ENCODE data around the gene LENG9. TPM values are rescaled to one million over a fixed set of nuclear protein-coding genes. Genes with fewer than 3 reads are reported as not detected.

LENG9 gene
- total and polyA plus RNA-seq, 2 of the 13 experiments (the other 11 are each of a cell fraction or from before 2014, with no cell fraction given): 0.75 to 2.9 TPM

DNA sequence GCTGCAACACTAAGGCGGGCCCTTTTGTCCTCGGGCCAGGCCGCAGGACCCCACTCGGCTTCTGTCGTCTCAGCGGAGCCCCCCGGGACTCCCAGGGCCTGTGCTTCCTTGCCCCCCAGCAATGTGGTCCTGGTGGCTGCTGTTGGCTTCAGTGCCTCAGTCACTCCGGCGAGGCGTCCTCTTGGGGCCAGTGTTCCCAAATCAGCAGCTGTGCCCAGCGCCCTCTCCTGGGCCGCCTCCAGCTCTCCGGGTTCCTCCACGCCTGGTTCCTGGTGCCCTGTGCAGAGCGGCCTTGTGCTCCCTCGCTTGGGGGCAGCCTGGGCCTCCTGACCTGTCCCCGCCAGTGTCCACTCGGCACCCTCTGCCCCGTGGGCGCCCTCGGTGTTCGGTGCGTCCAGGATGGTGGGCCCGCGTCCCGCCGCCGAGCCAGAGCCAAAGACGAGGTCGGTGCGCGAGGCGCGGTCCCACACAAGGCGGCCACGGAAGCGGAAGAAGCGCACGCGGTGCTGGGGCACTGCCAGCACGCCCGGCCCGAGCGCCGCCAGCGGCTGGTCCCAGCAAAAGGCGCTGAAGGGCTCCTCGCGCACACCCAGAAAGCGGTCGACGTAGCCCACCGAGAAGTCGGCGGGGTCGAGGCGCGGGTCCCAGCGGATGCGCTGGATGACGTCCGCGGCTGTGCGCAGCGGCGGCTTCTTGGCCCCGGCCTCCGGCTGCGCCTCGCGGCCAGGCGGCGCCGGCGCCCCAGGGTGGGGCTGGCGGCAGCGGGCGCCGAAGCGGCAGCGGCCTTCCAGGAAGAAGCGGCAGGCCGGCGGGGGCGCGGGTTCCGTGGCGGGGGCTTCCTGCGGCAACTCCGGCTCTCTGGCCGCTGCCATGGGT is 685 bp downstream of the LENG9 start (continued):
- TF ChIP-seq TFE3 (CRISPR knock-in tag; IDR thresholded peaks at IDR 0.05) (no peak), ZNF343 (CRISPR knock-in tag; IDR thresholded peaks at IDR 0.05) (no peak), ZNF597 (CRISPR knock-in tag; IDR thresholded peaks at IDR 0.05) (0 out of 2 replicates have a peak, but pooled peaks have one; percentile 75), CREM (IDR thresholded peaks at IDR 0.05) (no peak), CREM (CRISPR knock-in tag; IDR thresholded peaks at IDR 0.05) (no peak), MYNN (CRISPR knock-in tag; IDR thresholded peaks at IDR 0.05; ENCODE audit: low read depth) (no peak), ZSCAN31 (CRISPR knock-in tag; IDR thresholded peaks at IDR 0.05; ENCODE audit: low read depth) (peak; percentile 64), ZNF850 (CRISPR knock-in tag; conservative IDR thresholded peaks at IDR 0.05) (no peak), ZNF557 (CRISPR knock-in tag; IDR thresholded peaks at IDR 0.05) (no peak), ATF7-NPFF (CRISPR knock-in tag; IDR thresholded peaks at IDR 0.05; ENCODE audit: low read depth) (peak; percentile 92), POLR2A (IDR thresholded peaks at IDR 0.05; ENCODE audit: insufficient read depth in 1 of 2, low read depth in 2 of 2, low read length in 2 of 2) (peak in 1 of 2 experiments; percentile 47; a peak in 1 of 4 replicates), ESRRA (CRISPR knock-in tag; IDR thresholded peaks at IDR 0.05; ENCODE audit: low read depth) (no peak), ZNF724P (CRISPR knock-in tag; IDR thresholded peaks at IDR 0.05; ENCODE audit: borderline replicate concordance) (peak; percentile 91; the same call in 1 of the 2 replicates), HNRNPH1 (optimal IDR thresholded peaks at IDR 0.05; ENCODE audit: low read depth, low read length) (no peak), ZNF589 (CRISPR knock-in tag; conservative IDR thresholded peaks at IDR 0.05) (0 out of 2 replicates have a peak, but pooled peaks have one; percentile 3), TBL1XR1 (IDR thresholded peaks at IDR 0.05; ENCODE audit: borderline replicate concordance, low read length, partially characterized antibody) (no peak), STAG1 (CRISPR knock-in tag; IDR thresholded peaks at IDR 0.05) (no peak; the same call in 1 of the 2 replicates), ZNF350 (CRISPR knock-in tag; IDR thresholded peaks at IDR 0.05; ENCODE audit: borderline replicate concordance, low read depth) (peak; percentile 12; the same call in 1 of the 2 replicates), ZNF367 (CRISPR knock-in tag; IDR thresholded peaks at IDR 0.05; ENCODE audit: borderline replicate concordance) (no peak), ZBTB1 (CRISPR knock-in tag; IDR thresholded peaks at IDR 0.05; ENCODE audit: borderline replicate concordance) (no peak), TRIM22 (IDR thresholded peaks at IDR 0.05) (no peak), MIER3 (CRISPR knock-in tag; IDR thresholded peaks at IDR 0.05; ENCODE audit: borderline replicate concordance) (0 out of 2 replicates have a peak, but pooled peaks have one; percentile 36)
- TF ChIP-seq, protein P1, sequence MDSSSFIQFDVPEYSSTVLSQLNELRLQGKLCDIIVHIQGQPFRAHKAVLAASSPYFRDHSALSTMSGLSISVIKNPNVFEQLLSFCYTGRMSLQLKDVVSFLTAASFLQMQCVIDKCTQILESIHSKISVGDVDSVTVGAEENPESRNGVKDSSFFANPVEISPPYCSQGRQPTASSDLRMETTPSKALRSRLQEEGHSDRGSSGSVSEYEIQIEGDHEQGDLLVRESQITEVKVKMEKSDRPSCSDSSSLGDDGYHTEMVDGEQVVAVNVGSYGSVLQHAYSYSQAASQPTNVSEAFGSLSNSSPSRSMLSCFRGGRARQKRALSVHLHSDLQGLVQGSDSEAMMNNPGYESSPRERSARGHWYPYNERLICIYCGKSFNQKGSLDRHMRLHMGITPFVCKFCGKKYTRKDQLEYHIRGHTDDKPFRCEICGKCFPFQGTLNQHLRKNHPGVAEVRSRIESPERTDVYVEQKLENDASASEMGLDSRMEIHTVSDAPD (CRISPR knock-in tag; IDR thresholded peaks at IDR 0.05): no peak
- TF ChIP-seq, protein P2, sequence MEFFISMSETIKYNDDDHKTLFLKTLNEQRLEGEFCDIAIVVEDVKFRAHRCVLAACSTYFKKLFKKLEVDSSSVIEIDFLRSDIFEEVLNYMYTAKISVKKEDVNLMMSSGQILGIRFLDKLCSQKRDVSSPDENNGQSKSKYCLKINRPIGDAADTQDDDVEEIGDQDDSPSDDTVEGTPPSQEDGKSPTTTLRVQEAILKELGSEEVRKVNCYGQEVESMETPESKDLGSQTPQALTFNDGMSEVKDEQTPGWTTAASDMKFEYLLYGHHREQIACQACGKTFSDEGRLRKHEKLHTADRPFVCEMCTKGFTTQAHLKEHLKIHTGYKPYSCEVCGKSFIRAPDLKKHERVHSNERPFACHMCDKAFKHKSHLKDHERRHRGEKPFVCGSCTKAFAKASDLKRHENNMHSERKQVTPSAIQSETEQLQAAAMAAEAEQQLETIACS (CRISPR knock-in tag; IDR thresholded peaks at IDR 0.05): peak; percentile 56

Measured in HepG2 (cell line).